Activated CD8-positive, alpha-beta T cell treated with anti-CD3 and anti-CD28 coated beads for 36 hours (primary cell): ENCODE measurements around the gene PDCD4. TPM values are rescaled to one million over a fixed set of nuclear protein-coding genes. Genes with fewer than 3 reads are reported as not detected.
"Not testable (repeated sequence)": the region's sequence is repeated elsewhere in the genome, so short reads cannot be mapped to it uniquely, and the experiment has no call there.

Experiments
- ATAC-seq: fragments of 200-7000 bp; cut with Tn5 transposase; one replicate; pipeline ENCODE4 v1.10.0; 2021; ENCODE audit warnings: mild to moderate bottlenecking, moderate library complexity
- CTCF ChIA-PET: fragments of 350-600 bp; sonication (Branson Sonifier 250); formaldehyde crosslinking; loops from one replicate; lab custom pipeline; 2021; ENCODE audit warnings: antibody characterized with exemption; lab: Charles Lee
- POLR2A ChIA-PET: fragments of 350-600 bp; sonication (Branson Sonifier 250); formaldehyde crosslinking; loops from one replicate; lab custom pipeline; 2021; ENCODE audit warnings: antibody characterized with exemption; lab: Charles Lee
- DNase-seq: peaks from one replicate; pipeline ENCODE4 v3.0.0-alpha.2; 2020
- H3K27ac Mint-ChIP-seq: one replicate; pipeline ENCODE4 v1.8.0; 2021; ENCODE audit warnings: mild to moderate bottlenecking, mixed read lengths
- H3K27me3 Mint-ChIP-seq: one replicate; pipeline ENCODE4 v1.8.0; 2021; ENCODE audit warnings: mixed read lengths
- H3K36me3 Mint-ChIP-seq: one replicate; pipeline ENCODE4 v1.8.0; 2021; ENCODE audit warnings: low read depth, mixed read lengths
- H3K4me1 Mint-ChIP-seq: one replicate; pipeline ENCODE4 v1.8.0; 2021; ENCODE audit warnings: low read depth, mixed read lengths
- H3K4me3 Mint-ChIP-seq: one replicate; pipeline ENCODE4 v1.8.0; 2021; ENCODE audit warnings: mild to moderate bottlenecking, moderate library complexity, mixed read lengths
- H3K9me3 Mint-ChIP-seq: one replicate; pipeline ENCODE4 v1.8.0; 2021; ENCODE audit warnings: mixed read lengths
- CTCF ChIP-seq: fragments of 200-600 bp; IDR thresholded peaks from one replicate; pipeline ENCODE4 v1.8.0; 2022; ENCODE audit warnings: antibody characterized with exemption, mild to moderate bottlenecking
- intact Hi-C: fragments of 100-400 bp; cut with micrococcal nuclease; formaldehyde crosslinking; loops from one replicate; pipeline ENCODE4 v1.10.0; 2022
- total RNA-seq, 2 experiments: library from RNA; stranded (reverse); gene quantifications; one replicate each; pipeline ENCODE4 v1.2.3, GENCODE V29; 2021

The PDCD4 gene
- total RNA-seq, 2 experiments from 2014 or later: 186 to 190 TPM

GRCh38 chr10:110915035-110915434 is 43.3 kb downstream of the PDCD4 start:
- Mint-ChIP-seq H3K4me1 (peaks cover 28% of the 10 kb centered on the region), H3K27ac (no peak overlapping the region), H3K27me3 (no peaks in the 10 kb centered on the region), H3K9me3 (no peaks in the 10 kb centered on the region), H3K4me3 (no peak overlapping the region), H3K36me3 (peaks cover 21% of the 10 kb centered on the region)
- intact Hi-C loops: no loop called here
- ATAC-seq (no peak), DNase-seq (no peak)
- ChIA-PET POLR2A (interaction anchor here (0.8 kb wide), 1 partner anchor 123 kb away, joined by 3 read pairs; no protein-coding TSS in a partner anchor), CTCF (interaction anchor here (0.9 kb wide), 1 partner anchor 63 kb away, joined by 3 read pairs; no protein-coding TSS in a partner anchor)
- no peak for TF ChIP-seq CTCF

- intact Hi-C loops, DNase-seq, CTCF ChIA-PET, ATAC-seq, H3K27me3 Mint-ChIP-seq, H3K27ac Mint-ChIP-seq, H3K9me3 Mint-ChIP-seq, H3K4me3 Mint-ChIP-seq, POLR2A ChIA-PET: not testable (repeated sequence)
- Mint-ChIP-seq H3K4me1 (peaks cover 24% of the 10 kb centered on the region), H3K36me3 (peaks cover 16% of the 10 kb centered on the region)
Measured at GRCh38 chr10:110915600-110915999, 43.9 kb downstream of the PDCD4 start.

GRCh38 chr10:110916554-110917346 is 45.0 kb downstream of the PDCD4 start:
- POLR2A ChIA-PET: interaction anchor here (0.6 to 3.4 kb wide), 4 partner anchors 14 to 305 kb away, joined by 4 to 25 read pairs (median 5); no protein-coding TSS in a partner anchor

GRCh38 chr10:110918269-110918642 is 46.5 kb downstream of the PDCD4 start:
- no peaks in the 10 kb centered on the region for H3K27me3 Mint-ChIP-seq
- H3K27ac Mint-ChIP-seq: peak overlapping the region; percentile 98
- no peak for TF ChIP-seq CTCF
- peaks cover 9% of the 10 kb centered on the region for H3K36me3 Mint-ChIP-seq
- no peaks in the 10 kb centered on the region for H3K9me3 Mint-ChIP-seq
- H3K4me1 Mint-ChIP-seq: peaks cover 35% of the 10 kb centered on the region
- intact Hi-C loops: no loop called here
- ChIA-PET POLR2A (interaction anchor here (0.7 to 3.4 kb wide), 8 partner anchors 9 to 305 kb away, joined by 3 to 25 read pairs (median 4); no protein-coding TSS in a partner anchor), CTCF (interaction anchor here (1.0 to 3.1 kb wide), 9 partner anchors 8 to 308 kb away, joined by 3 to 18 read pairs (median 6); no protein-coding TSS in a partner anchor)
- DNase-seq: peak; percentile 91
- peak overlapping the region; percentile 87 for H3K4me3 Mint-ChIP-seq
- ATAC-seq: no peak

More at GRCh38 chr10:110916554-110917346, 45.0 kb downstream of the PDCD4 start:
- peak overlapping the region; percentile 36 for H3K27ac Mint-ChIP-seq
- ATAC-seq (no peak), DNase-seq (no peak)
- no peaks in the 10 kb centered on the region for H3K27me3 Mint-ChIP-seq
- TF ChIP-seq CTCF: no peak
- intact Hi-C loops: no loop called here
- H3K9me3 Mint-ChIP-seq: no peaks in the 10 kb centered on the region
- H3K4me3 Mint-ChIP-seq: peak overlapping the region; percentile 8
- CTCF ChIA-PET: interaction anchor here (0.8 to 3.1 kb wide), 5 partner anchors 9 to 306 kb away, joined by 4 to 18 read pairs (median 6); no protein-coding TSS in a partner anchor
- H3K4me1 Mint-ChIP-seq: peaks cover 24% of the 10 kb centered on the region
- peaks cover 11% of the 10 kb centered on the region for H3K36me3 Mint-ChIP-seq

GRCh38 chr10:110918643-110919348 is 47.1 kb downstream of the PDCD4 start, which contains the start of gene BBIP1:
Gene BBIP1 (minus strand): TSS chr10:110919180. CDS start chr10:110918157, 1,023 bp downstream.
- peak; percentile 53 for ATAC-seq
- H3K27ac Mint-ChIP-seq: peak within 1 kb of the TSS; percentile 98
- TF ChIP-seq CTCF: no peak
- intact Hi-C loops: no loop called here
- H3K4me3 Mint-ChIP-seq: peak within 1 kb of the TSS; percentile 87
- H3K27me3 Mint-ChIP-seq: no peaks in the 10 kb centered on the region
- H3K36me3 Mint-ChIP-seq: peaks cover 9% of the 10 kb centered on the region
- no peak for DNase-seq
- H3K4me1 Mint-ChIP-seq: peaks cover 39% of the 10 kb centered on the region
- POLR2A ChIA-PET: interaction anchor here (0.7 to 3.4 kb wide), 12 partner anchors 9 to 145 kb away, joined by 3 to 25 read pairs (median 4); no protein-coding TSS in a partner anchor
- no peaks in the 10 kb centered on the region for H3K9me3 Mint-ChIP-seq
- CTCF ChIA-PET: interaction anchor here (0.9 to 3.1 kb wide), 12 partner anchors 8 to 308 kb away, joined by 3 to 18 read pairs (median 4); partner anchors contain the start of gene ADRA2A
